Measurements from ENCODE around the gene FAM171A1. TPM values are rescaled to one million over a fixed set of nuclear protein-coding genes. Genes with fewer than 3 reads are reported as not detected.

FAM171A1 gene
- total RNA-seq, 1 donor from 2014 or later: 28.2 TPM

GRCh38 chr10:15227611-15228372 is 143.3 kb downstream of the FAM171A1 start:
- H3K27ac Mint-ChIP-seq: no peak overlapping the region
- TF ChIP-seq EZH2 (IDR thresholded peaks at IDR 0.05): no peak
- TF ChIP-seq, protein P1, sequence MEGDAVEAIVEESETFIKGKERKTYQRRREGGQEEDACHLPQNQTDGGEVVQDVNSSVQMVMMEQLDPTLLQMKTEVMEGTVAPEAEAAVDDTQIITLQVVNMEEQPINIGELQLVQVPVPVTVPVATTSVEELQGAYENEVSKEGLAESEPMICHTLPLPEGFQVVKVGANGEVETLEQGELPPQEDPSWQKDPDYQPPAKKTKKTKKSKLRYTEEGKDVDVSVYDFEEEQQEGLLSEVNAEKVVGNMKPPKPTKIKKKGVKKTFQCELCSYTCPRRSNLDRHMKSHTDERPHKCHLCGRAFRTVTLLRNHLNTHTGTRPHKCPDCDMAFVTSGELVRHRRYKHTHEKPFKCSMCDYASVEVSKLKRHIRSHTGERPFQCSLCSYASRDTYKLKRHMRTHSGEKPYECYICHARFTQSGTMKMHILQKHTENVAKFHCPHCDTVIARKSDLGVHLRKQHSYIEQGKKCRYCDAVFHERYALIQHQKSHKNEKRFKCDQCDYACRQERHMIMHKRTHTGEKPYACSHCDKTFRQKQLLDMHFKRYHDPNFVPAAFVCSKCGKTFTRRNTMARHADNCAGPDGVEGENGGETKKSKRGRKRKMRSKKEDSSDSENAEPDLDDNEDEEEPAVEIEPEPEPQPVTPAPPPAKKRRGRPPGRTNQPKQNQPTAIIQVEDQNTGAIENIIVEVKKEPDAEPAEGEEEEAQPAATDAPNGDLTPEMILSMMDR (IDR thresholded peaks at IDR 0.05): no peak

DNA sequence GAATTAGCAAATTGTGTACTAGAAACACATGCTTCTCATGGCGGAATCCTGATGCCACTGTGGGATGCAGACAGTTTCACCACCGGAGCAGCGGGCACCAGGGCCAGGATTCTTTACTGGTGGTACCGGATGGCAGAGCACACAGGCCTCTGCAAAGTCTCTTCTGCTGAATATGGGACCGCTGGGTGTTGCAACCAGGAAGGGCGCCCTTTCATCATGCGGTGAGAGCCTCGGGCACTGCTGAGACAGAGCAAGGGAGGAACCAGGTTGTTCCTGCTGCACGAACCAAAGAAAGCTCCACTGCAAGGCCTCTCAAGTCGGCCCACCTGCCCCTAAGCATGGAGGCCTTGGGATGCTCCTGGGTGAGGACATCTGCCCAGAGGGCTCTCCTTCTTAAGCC is 145.6 kb downstream of the FAM171A1 start:
- no peaks in the 10 kb centered on the region for H3K27me3 Mint-ChIP-seq (ENCODE audit: insufficient read depth, low read depth)

More at GRCh38 chr10:15227611-15228372, 143.3 kb downstream of the FAM171A1 start:
- H2AFZ ChIP-seq (replicated peaks): no peak overlapping the region
- no peaks in the 10 kb centered on the region for H3K27me3 Mint-ChIP-seq (ENCODE audit: insufficient read depth, low read depth)
- H3K36me3 Mint-ChIP-seq: peaks cover 27% of the 10 kb centered on the region
- H3K36me3 ChIP-seq: no peaks in the 10 kb centered on the region
- H3K4me2 ChIP-seq: no peak overlapping the region
- no peaks in the 10 kb centered on the region for H3F3A ChIP-seq (ENCODE audit: low read depth)
- H3K4me3 ChIP-seq: no peak overlapping the region
- no peak overlapping the region for H3K9ac ChIP-seq
- peaks cover 2% of the 10 kb centered on the region for H3K9me3 Mint-ChIP-seq
- H3K4me3 Mint-ChIP-seq: no peak overlapping the region
- H3K9me3 ChIP-seq (ENCODE audit: low read depth): no peaks in the 10 kb centered on the region
- H3K27ac ChIP-seq: no peak overlapping the region
- H3K79me2 ChIP-seq (ENCODE audit: low read depth): no peaks in the 10 kb centered on the region
- no peaks in the 10 kb centered on the region for H3K4me1 ChIP-seq
- no peak for DNase-seq (ENCODE audit: low spot score)
- H4K20me1 ChIP-seq (ENCODE audit: low read depth): no peaks in the 10 kb centered on the region
- no peaks in the 10 kb centered on the region for H3K4me1 Mint-ChIP-seq
- H3K27me3 ChIP-seq: no peaks in the 10 kb centered on the region

DNA sequence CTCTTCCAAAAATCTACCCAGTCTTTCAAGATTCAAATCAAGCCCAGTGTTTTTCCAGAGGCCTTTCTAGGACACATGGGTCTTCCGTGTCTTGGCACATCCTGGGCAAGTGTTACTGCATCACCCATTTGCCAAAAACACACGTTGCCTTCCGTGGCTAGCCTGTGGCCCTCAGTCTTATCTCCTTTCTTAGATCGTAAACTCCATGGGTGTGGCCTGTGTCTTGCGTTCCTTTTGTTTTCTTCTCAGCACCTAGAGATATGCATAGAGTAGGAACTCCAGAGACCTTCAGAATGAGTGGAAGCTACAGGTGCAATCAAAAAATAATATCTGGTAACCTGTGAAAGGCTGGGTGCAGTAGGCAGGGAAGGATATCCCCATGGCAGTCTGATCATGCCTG is 146.1 kb downstream of the FAM171A1 start:
- Histone ChIP-seq H3K79me2 (ENCODE audit: low read depth) (no peaks in the 10 kb centered on the region), H3K27ac (no peak overlapping the region), H3K9ac (no peak overlapping the region), H3K9me3 (ENCODE audit: low read depth) (no peaks in the 10 kb centered on the region), H3K27me3 (no peaks in the 10 kb centered on the region), H3K4me3 (no peak overlapping the region), H2AFZ (replicated peaks) (no peak overlapping the region), H3K36me3 (no peaks in the 10 kb centered on the region), H3K4me1 (no peaks in the 10 kb centered on the region), H4K20me1 (ENCODE audit: low read depth) (no peaks in the 10 kb centered on the region), H3F3A (ENCODE audit: low read depth) (no peaks in the 10 kb centered on the region), H3K4me2 (no peak overlapping the region)
- Mint-ChIP-seq H3K4me3 (no peak overlapping the region), H3K27ac (no peak overlapping the region), H3K36me3 (peaks cover 27% of the 10 kb centered on the region), H3K4me1 (no peaks in the 10 kb centered on the region), H3K9me3 (peaks cover 2% of the 10 kb centered on the region), H3K27me3 (ENCODE audit: insufficient read depth, low read depth) (no peaks in the 10 kb centered on the region)
- TF ChIP-seq, protein P1 (IDR thresholded peaks at IDR 0.05): no peak
- TF ChIP-seq EZH2 (IDR thresholded peaks at IDR 0.05) (no peak), EZH2phosphoT487 (IDR thresholded peaks at IDR 0.05) (no peak)
- no peak for DNase-seq (ENCODE audit: low spot score)

More for the DNA sequence above, 145.6 kb downstream of the FAM171A1 start:
- Histone ChIP-seq H3K9me3 (ENCODE audit: low read depth) (no peaks in the 10 kb centered on the region), H3K9ac (no peak overlapping the region), H3K4me3 (no peak overlapping the region), H3K4me2 (no peak overlapping the region), H3K36me3 (no peaks in the 10 kb centered on the region), H2AFZ (replicated peaks) (no peak overlapping the region), H3F3A (ENCODE audit: low read depth) (no peaks in the 10 kb centered on the region), H3K79me2 (ENCODE audit: low read depth) (no peaks in the 10 kb centered on the region), H4K20me1 (ENCODE audit: low read depth) (no peaks in the 10 kb centered on the region), H3K27ac (no peak overlapping the region), H3K27me3 (no peaks in the 10 kb centered on the region), H3K4me1 (no peaks in the 10 kb centered on the region)
- Mint-ChIP-seq H3K9me3 (peaks cover 2% of the 10 kb centered on the region), H3K4me1 (no peaks in the 10 kb centered on the region), H3K36me3 (peaks cover 27% of the 10 kb centered on the region), H3K4me3 (no peak overlapping the region), H3K27ac (no peak overlapping the region)
- DNase-seq (ENCODE audit: low spot score): no peak
- TF ChIP-seq, protein P1 (IDR thresholded peaks at IDR 0.05): no peak
- no peak for TF ChIP-seq EZH2 (IDR thresholded peaks at IDR 0.05)
- no peak for TF ChIP-seq EZH2phosphoT487 (IDR thresholded peaks at IDR 0.05)
